Esophagus squamous epithelium (tissue), 5 donors: ENCODE measurements around the gene PHACTR3. TPM values are rescaled to one million over a fixed set of nuclear protein-coding genes. Genes with fewer than 3 reads are reported as not detected.
"Not testable (repeated sequence)": the region's sequence is repeated elsewhere in the genome, so short reads cannot be mapped to it uniquely, and the experiment has no call there.

Experiments
- DNase-seq: peaks from one replicate; lab custom pipeline; 2025; lab: John Stamatoyannopoulos, UW
- H3K27ac ChIP-seq, 4 donors: fragments of 200-600 bp; sonication (generic); one replicate each; pipeline ENCODE4 v1.5.1; 2016 to 2019; ENCODE audit warnings: mild to moderate bottlenecking in 1 of 4
- H3K27me3 ChIP-seq, 4 donors: fragments of 200-600 bp; sonication (generic); 1 replicate in 3 of 4; 2 replicates in 1 of 4; pipeline versions ENCODE4 v1.5.1 to v1.6.0; 2017 to 2021; ENCODE audit warnings: antibody characterized with exemption in 1 of 4
- H3K36me3 ChIP-seq, 3 donors: fragments of 200-600 bp; sonication (generic); one replicate each; pipeline ENCODE4 v1.5.1; 2016 to 2019
- H3K4me1 ChIP-seq, 3 donors: fragments of 200-600 bp; sonication (generic); one replicate each; pipeline ENCODE4 v1.5.1; 2017 to 2019
- H3K4me3 ChIP-seq, 4 donors: fragments of 200-600 bp; sonication (generic); 1 replicate in 3 of 4; 2 replicates in 1 of 4; pipeline ENCODE4 v1.5.1; 2016 to 2019; ENCODE audit warnings: mild to moderate bottlenecking in 2 of 4, moderate library complexity in 1 of 4
- H3K9me3 ChIP-seq, 3 donors: fragments of 200-600 bp; sonication (generic); one replicate each; pipeline ENCODE4 v1.5.1; 2016 to 2019
- CTCF ChIP-seq, 6 experiments: fragments of 450-650 bp in 4 of 6; fragments of 200-600 bp in 2 of 6; sonication (generic) in 2 of 6; IDR thresholded peaks; one replicate each; pipeline ENCODE4 v1.5.1; 2016 to 2019; ENCODE audit warnings: antibody characterized with exemption in 6 of 6, mild to moderate bottlenecking in 4 of 6, moderate library complexity in 4 of 6
- POLR2A ChIP-seq, 4 donors: fragments of 450-650 bp; IDR thresholded peaks; one replicate each; pipeline ENCODE4 v1.6.1; 2017; ENCODE audit warnings: antibody characterized with exemption in 4 of 4, mild to moderate bottlenecking in 4 of 4, moderate library complexity in 3 of 4
- WGBS, 2 donors: methylation state at CpG; one replicate each; pipeline ENCODE4 v1.1.5; 2018; 5-methylcytosine and 5-hydroxymethylcytosine counted together
- intact Hi-C: fragments of 100-400 bp; cut with DNase I; formaldehyde crosslinking; loops from one replicate; pipeline ENCODE4 v1.15.0; 2022
- total RNA-seq, 4 donors: library from RNA; depleted of rRNA; stranded (reverse); fragments of >200 nt; gene quantifications; one replicate each; pipeline ENCODE4 v1.1.0, GENCODE V29; 2016
- donor health status: DM: yes; HTN: yes; CAD: no.

Gene PHACTR3
- total RNA-seq = 1 to 10 TPM in 1 of 4 donors, under 1 TPM in 3; 0.13 to 2.5 (median 0.32) TPM

GRCh38 chr20:59603781-59604541, at the start of gene PHACTR3:
Gene PHACTR3, plus strand, starts transcription at chr20:59604540. Its CDS starts 475 bp downstream, at chr20:59605015.
- H3K4me3 ChIP-seq = peak within 1 kb of the TSS in 3 of 4 donors; percentile 25 to 52 (median 33)
- DNase-seq = no peak

GRCh38 chr20:59557733-59558529, 46.4 kb upstream of the PHACTR3 start:
- 58 to 72% methylated on average over 17 to 23 of the region's 26 CpGs for WGBS, 2 donors
- Histone ChIP-seq H3K27me3 (peaks cover 0 to 20% (median 0%) of the 10 kb centered on the region in 4 donors), H3K4me3 (peak overlapping the region; percentile 10 to 45 (median 14))
- H3K4me1 ChIP-seq, H3K27ac ChIP-seq, H3K36me3 ChIP-seq, H3K9me3 ChIP-seq, DNase-seq, intact Hi-C loops: not testable (repeated sequence)

More at GRCh38 chr20:59603781-59604541, at the start of gene PHACTR3:
- no peaks in the 10 kb centered on the region for H3K9me3 ChIP-seq
- no peaks in the 10 kb centered on the region for H3K36me3 ChIP-seq
- WGBS, 2 donors = 4 to 5% methylated on average over 3 to 7 of the region's 40 CpGs
- peaks cover 7 to 98% (median 26%) of the 10 kb centered on the region in 4 donors for H3K27me3 ChIP-seq
- no peak for TF ChIP-seq POLR2A (IDR thresholded peaks at IDR 0.05)
- TF ChIP-seq CTCF (IDR thresholded peaks at IDR 0.05) = no peak
- H3K27ac ChIP-seq = peak within 1 kb of the TSS in 1 of 4 donors; percentile 21
- H3K4me1 ChIP-seq = peaks cover 0 to 20% (median 4%) of the 10 kb centered on the region in 3 donors
- intact Hi-C loops = no loop called here

GRCh38 chr20:59559024-59559817, 45.1 kb upstream of the PHACTR3 start:
- WGBS, 2 donors = 84 to 87% methylated on average over 7 to 12 of the region's 14 CpGs
- no peak for DNase-seq
- Histone ChIP-seq H3K4me1 (peaks cover 0 to 9% (median 3%) of the 10 kb centered on the region in 3 donors), H3K27ac (no peak overlapping the region), H3K4me3 (no peak overlapping the region), H3K27me3 (peaks cover 0 to 29% (median 0%) of the 10 kb centered on the region in 4 donors), H3K36me3 (no peaks in the 10 kb centered on the region), H3K9me3 (no peaks in the 10 kb centered on the region)
- TF ChIP-seq CTCF (IDR thresholded peaks at IDR 0.05) = no peak
- no peak for TF ChIP-seq POLR2A (IDR thresholded peaks at IDR 0.05)
- intact Hi-C loops = no loop called here

- peaks cover 0 to 9% (median 3%) of the 10 kb centered on the region in 3 donors for H3K4me1 ChIP-seq
- no peak overlapping the region for H3K4me3 ChIP-seq
- 65 to 87% methylated on average over 5 to 7 of the region's 7 CpGs for WGBS, 2 donors
- peaks cover 0 to 30% (median 0%) of the 10 kb centered on the region in 4 donors for H3K27me3 ChIP-seq
- H3K27ac ChIP-seq = no peak overlapping the region
- no peaks in the 10 kb centered on the region for H3K9me3 ChIP-seq
- DNase-seq = no peak
- no peaks in the 10 kb centered on the region for H3K36me3 ChIP-seq
- TF ChIP-seq POLR2A (IDR thresholded peaks at IDR 0.05) = no peak
- no peak for TF ChIP-seq CTCF (IDR thresholded peaks at IDR 0.05)
- intact Hi-C loops = no loop called here
These were observed 44.5 kb upstream of the PHACTR3 start for GRCh38 chr20:59559863-59560262.

- peaks cover 0 to 9% (median 3%) of the 10 kb centered on the region in 3 donors for H3K4me1 ChIP-seq
- no peaks in the 10 kb centered on the region for H3K36me3 ChIP-seq
- H3K9me3 ChIP-seq = no peaks in the 10 kb centered on the region
- peaks cover 0 to 34% (median 0%) of the 10 kb centered on the region in 4 donors for H3K27me3 ChIP-seq
- WGBS, 2 donors = 14 to 23% methylated on average over 5 to 6 of the region's 7 CpGs
- H3K4me3 ChIP-seq = no peak overlapping the region
- no peak overlapping the region for H3K27ac ChIP-seq
- DNase-seq = no peak
- peak in 5 of 6 experiments; percentile 19 to 51 (median 40) for TF ChIP-seq CTCF (IDR thresholded peaks at IDR 0.05)
- no peak for TF ChIP-seq POLR2A (IDR thresholded peaks at IDR 0.05)
- intact Hi-C loops = no loop called here
These were observed 43.6 kb upstream of the PHACTR3 start for GRCh38 chr20:59560588-59561227.
